ENCODE measurements around the gene TPD52L2.
"Not testable (repeated sequence)": the region's sequence is repeated elsewhere in the genome, so short reads cannot be mapped to it uniquely, and the experiment has no call there.

The TPD52L2 gene

GRCh38 chr20:63895952-63896263 is 30.8 kb downstream of the TPD52L2 start:
- no peak for DNase-seq (ENCODE audit: low read depth)

DNA sequence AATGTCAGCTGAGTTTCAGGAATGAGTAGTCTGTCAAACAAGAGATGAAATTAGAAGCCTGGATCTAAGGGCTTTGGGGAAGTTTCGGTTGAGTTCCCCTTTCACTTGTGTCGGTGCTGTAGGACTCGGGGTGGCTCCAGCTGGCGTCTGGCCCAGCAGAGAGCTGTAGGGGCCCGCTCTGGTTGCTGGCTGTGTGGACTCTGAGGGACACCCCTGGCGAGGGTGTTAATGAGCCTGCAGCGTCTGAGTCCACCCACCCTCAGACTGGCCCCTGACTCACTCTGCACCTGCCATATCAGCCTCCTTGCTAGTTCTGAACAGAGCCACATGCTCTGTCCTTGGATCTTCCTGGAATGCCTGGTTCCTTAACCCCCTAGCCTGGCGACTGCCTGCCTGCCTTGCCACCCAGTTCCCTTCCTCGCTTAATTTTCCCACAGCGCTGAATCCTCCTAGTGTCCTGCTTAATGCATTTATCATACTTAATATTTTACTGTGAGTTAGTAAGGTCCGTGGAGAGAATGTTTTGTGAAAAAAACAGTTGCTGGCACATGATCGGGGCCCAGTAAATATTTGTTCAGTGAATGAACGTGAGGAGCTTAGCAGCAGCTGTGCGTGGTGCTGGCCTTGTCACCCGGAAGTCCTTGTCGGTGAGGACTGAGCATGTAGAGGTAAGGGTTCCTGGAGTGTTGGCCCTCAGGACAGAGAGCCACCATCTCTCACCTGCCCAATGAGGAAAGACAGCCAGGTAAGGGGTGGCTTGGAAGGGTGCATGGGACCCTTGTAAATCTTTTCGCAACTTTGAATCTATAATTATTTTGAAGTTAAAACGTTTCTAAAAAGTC is 31.4 kb downstream of the TPD52L2 start:
- peak; percentile 7 for DNase-seq (ENCODE audit: low read depth)

- no peak for DNase-seq (ENCODE audit: low read depth)
These were observed 33.0 kb downstream of the TPD52L2 start for GRCh38 chr20:63897978-63898561.

GRCh38 chr20:63898882-63899558 is 34.0 kb downstream of the TPD52L2 start:
- DNase-seq (ENCODE audit: low read depth), result no peak

DNA sequence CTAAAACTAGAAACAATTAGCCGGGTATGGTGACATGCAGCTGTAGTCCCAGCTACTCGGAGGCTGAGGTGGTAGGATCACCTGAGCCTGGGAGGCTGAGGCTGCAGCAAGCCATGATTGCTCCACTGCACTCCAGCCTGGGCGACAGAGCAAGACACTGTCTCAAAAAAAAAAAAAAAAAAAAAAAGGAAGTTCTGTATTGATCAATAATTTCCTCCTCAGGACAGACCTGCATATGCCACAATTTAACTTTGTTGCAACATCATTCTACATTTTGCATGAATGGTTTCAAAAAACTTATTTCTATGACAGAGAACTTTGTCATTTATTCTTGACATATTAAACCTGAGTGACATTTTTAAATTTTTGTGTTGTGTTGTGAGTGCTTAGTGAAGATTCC is 35.3 kb downstream of the TPD52L2 start:
- DNase-seq (ENCODE audit: low read depth), result no peak

- DNase-seq (ENCODE audit: low read depth), result no peak
These were observed 38.9 kb downstream of the TPD52L2 start for GRCh38 chr20:63903796-63904561.

- no peak for DNase-seq (ENCODE audit: low read depth)
These were observed 43.1 kb downstream of the TPD52L2 start for GRCh38 chr20:63908008-63908682.

DNA sequence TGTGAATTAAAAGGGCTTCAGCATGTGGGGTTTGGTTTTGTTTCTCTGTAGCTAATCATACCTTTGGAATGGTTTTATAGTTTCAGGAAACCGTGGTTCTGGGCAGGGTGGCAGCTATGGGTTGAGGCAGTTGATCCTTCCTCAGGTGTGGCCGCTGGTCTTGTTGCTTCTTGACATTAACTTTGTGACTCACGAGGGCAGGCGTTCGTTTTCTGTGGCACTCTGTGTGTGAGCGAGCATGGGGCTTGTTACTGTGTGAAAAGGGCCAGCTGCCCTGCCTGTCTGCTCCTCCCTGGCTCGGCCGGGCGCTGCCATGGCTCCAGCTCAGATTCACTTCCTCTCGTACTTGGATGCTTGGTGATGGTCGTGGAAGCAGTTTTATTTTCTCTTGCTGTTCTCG is 46.1 kb downstream of the TPD52L2 start:
- no peak for DNase-seq (ENCODE audit: low read depth)

DNA sequence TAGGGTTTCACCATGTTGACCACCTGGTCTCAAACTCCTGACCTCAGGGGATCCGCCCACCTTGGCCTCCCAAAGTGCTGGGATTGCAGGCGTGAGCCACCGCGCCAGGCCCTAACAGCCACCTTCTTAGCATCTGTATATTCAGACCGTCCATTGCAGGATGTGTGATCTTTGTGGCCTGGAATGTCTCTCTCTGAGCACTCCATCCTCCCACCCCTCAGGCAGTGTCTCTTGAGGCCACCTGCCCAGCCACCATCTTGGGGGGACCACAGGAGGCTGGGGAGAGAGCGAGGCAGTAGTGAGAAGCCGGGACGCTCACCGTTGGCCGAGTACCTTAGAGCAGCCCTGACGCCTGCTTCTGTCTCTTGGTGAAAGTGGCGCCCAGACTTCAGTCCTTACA is 48.7 kb downstream of the TPD52L2 start:
- DNase-seq (ENCODE audit: low read depth), result no peak

DNA sequence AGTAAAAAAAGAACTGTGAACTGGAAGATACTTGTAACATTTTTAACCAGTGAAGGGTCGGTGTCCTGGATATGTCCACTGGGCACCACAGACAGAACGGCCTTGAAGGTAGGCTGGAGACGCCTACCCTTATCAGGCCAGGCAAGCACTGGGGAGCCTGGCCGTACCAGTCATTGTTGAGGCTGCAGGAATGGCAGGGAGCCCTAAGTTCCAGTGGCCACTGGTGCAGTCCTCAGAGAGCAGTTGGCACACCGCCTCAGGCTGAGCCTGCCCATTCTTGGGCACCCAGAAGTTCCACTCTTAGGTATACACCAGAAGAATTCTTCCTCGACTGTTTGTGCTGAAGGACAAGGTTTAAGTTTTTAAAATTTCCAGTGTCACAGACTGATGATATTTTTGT is 50.4 kb downstream of the TPD52L2 start:
- no peak for DNase-seq (ENCODE audit: low read depth)

DNA sequence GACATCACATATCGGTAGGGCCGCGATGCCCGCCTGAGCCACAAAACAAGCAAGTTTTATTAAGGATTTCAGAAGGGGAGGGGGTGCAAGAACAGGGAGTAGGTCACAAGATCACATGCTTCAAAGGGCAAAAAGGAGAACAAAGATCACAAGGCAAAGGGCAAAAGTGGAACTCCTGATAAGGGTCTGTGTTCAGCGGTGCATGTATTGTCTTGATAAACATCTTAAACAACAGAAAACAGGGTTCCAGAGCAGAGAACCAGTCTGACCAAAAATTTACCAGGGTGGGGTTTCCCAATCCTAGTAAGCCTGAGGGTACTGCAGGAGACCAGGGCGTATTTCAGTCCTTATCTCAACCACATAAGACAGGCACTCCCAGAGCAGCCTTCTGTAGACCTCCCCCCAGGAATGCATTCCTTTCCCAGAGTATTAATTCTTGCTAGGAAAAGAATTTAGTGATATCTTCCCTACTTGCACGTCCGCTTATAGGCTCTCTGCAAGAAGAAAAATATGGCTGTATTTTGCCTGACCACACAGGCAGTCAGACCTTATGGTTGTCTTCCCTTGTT is 51.4 kb downstream of the TPD52L2 start:
- not testable (repeated sequence) for DNase-seq (ENCODE audit: low read depth)

DNA sequence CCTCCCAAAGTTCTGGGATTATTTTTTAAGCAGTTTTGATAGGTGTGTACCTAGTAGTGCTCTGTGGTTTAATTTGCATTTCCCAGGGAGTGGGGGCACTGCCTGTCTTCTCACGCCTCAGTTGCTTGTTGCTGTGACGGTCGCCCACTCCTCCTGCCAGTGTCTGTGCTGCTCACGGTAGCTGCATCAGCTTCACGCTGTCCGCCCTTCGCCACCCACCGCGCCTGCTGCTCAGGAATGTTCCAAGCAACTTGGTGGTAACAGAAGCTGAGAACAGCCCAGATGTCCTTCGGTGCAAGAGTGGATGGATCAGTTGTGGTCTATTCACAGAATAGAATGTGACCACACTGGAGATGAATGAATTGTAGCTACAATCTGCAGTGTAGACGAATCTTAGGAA is 52.7 kb downstream of the TPD52L2 start:
- DNase-seq (ENCODE audit: low read depth), result no peak

DNA sequence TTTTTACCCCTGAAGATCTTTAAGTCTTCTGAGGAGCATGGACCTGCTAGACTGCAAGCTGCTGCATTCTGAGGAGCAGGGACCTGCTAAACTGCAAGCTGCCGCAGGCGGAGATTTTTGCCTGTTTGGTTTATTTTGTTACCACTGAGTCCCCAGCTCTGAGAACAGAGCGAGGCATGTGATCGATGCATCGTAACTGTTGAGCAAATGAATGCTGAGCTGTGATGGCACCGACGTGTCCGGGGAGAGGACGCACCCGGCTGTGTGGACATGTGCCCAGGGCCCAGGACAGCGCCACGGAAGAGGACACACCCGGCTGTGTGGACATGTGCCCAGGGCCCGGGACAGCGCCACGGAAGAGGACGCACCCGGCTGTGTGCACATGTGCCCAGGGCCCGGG is 54.1 kb downstream of the TPD52L2 start:
- DNase-seq (ENCODE audit: low read depth), result no peak

- DNase-seq (ENCODE audit: low read depth), result no peak
These were observed 55.2 kb downstream of the TPD52L2 start for GRCh38 chr20:63920226-63920625.

- no peak for DNase-seq (ENCODE audit: low read depth)
These were observed 58.6 kb downstream of the TPD52L2 start for GRCh38 chr20:63923651-63924050.

GRCh38 chr20:63924241-63924640 is 59.2 kb downstream of the TPD52L2 start:
- DNase-seq (ENCODE audit: low read depth), result no peak

- DNase-seq (ENCODE audit: low read depth), result no peak
These were observed 61.2 kb downstream of the TPD52L2 start for GRCh38 chr20:63926298-63926697.

- DNase-seq (ENCODE audit: low read depth), result no peak
These were observed 64.0 kb downstream of the TPD52L2 start for GRCh38 chr20:63929071-63929470.

DNA sequence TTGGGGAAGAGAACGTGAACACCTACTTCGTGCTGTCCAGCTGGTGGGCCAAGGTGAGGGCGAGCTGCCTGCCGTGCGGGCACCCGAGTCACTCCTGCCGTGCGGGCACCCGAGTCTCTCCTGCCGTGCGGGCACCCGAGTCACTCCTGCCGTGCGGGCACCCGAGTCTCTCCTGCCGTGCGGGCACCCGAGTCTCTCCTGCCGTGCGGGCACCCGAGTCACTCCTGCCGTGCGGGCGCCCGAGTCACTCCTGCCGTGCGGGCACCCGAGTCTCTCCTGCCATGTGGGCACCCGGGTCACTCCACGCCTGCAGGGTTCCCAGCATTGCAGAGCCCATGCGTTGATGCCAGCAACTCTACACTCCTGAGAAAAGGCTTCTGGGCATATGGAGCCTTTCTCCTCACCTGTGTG is 64.4 kb downstream of the TPD52L2 start:
- DNase-seq (ENCODE audit: low read depth), result not testable (repeated sequence)

GRCh38 chr20:63930971-63931553 is 66.0 kb downstream of the TPD52L2 start:
- no peak for DNase-seq (ENCODE audit: low read depth)

DNA sequence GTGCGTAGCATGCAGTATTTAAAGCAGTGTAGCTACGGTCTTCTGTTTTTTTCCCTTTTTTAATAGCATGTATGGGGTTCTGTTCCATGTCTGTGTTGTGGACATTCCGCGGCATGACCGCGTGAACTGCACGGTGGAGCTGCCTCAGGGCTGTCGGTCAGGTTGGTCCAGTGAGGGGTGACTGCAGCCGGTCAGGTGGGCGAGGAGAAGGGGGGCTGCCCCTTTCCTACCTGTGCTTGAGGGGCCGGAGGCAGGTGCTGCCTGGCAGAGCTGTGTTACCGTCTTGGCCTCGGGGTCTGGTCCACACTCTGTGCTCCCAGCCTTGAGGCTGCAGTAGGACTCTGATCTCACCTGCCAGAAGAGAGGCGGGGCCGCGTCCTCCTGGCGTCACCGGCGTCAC is 66.7 kb downstream of the TPD52L2 start:
- DNase-seq (ENCODE audit: low read depth), result no peak

All from activated gamma-delta T cell treated with anti-CD3 and anti-CD28 coated beads, Interleukin-2, amount 50 U/mL, for 16 hours (primary cell).